SK-N-SH (cell line): Measurements from ENCODE around the gene NDUFS8. TPM values are rescaled to one million over a fixed set of nuclear protein-coding genes. Genes with fewer than 3 reads are reported as not detected.

Experiments used
- CTCF ChIA-PET: fragments of 300-600, 350-600 bp; formaldehyde crosslinking; extraction: SDS; loops from one replicate; lab custom pipeline; 2021; lab: Yijun Ruan, JAX
- POLR2A ChIA-PET: fragments of 350-600 bp; sonication (Branson Sonifier 250); formaldehyde crosslinking; extraction: SDS; loops from one replicate; lab custom pipeline; 2020; ENCODE audit warnings: antibody characterized with exemption, inconsistent platforms; lab: Yijun Ruan, JAX
- DNase-seq: peaks from one replicate; pipeline ENCODE4 v3.0.0; 2012
- H2AFZ ChIP-seq: fragments of 200-600 bp; sonication (generic); 2 replicates; pipeline ENCODE4 v1.8.1; 2016; ENCODE audit warnings: antibody characterized with exemption, mild to moderate bottlenecking, low read depth
- H3F3A ChIP-seq: fragments of 200-600 bp; sonication (generic); replicated peaks from 2 replicates; pipeline ENCODE3; 2016; ENCODE audit warnings: antibody characterized with exemption, mild to moderate bottlenecking; ENCODE audit not compliant: insufficient read depth
- H3K27ac ChIP-seq, 2 experiments: fragments of 200-500 bp in 1 of 2; fragments of 200-600 bp in 1 of 2; sonication (Bioruptor generic) in 1 of 2; sonication (generic), shearing (Covaris generic) in 1 of 2; 2 replicates each; pipeline versions ENCODE4 v1.5.1 to v1.6.1; 2014 to 2016; ENCODE audit warnings: low read depth in 2 of 2, inconsistent platforms in 1 of 2, low read length in 1 of 2, mild to moderate bottlenecking in 1 of 2, mixed read lengths in 1 of 2
- H3K27me3 ChIP-seq: fragments of 200-600 bp; sonication (generic), shearing (Covaris generic); 2 replicates; pipeline ENCODE4 v1.6.1; 2016; ENCODE audit warnings: mixed run types; ENCODE audit not compliant: insufficient read depth
- H3K36me3 ChIP-seq, 2 experiments: fragments of 200-500 bp in 1 of 2; fragments of 200-600 bp in 1 of 2; sonication (Bioruptor generic) in 1 of 2; sonication (generic) in 1 of 2; replicated peaks in 1 of 2; 2 replicates each; pipeline versions ENCODE3 to v1.5.1; 2014 to 2016; ENCODE audit warnings: low read length in 1 of 2, mild to moderate bottlenecking in 1 of 2; ENCODE audit not compliant: insufficient read depth in 2 of 2, control insufficient read depth in 1 of 2
- H3K4me1 ChIP-seq, 2 experiments: fragments of 200-500 bp in 1 of 2; fragments of 200-600 bp in 1 of 2; sonication (Bioruptor generic) in 1 of 2; sonication (generic), shearing (Covaris generic) in 1 of 2; 2 replicates each; pipeline versions ENCODE4 v1.5.1 to v1.6.1; 2014 to 2016; ENCODE audit warnings: low read depth in 1 of 2, low read length in 1 of 2, mixed run types in 1 of 2; ENCODE audit not compliant: insufficient read depth in 2 of 2, control insufficient read depth in 1 of 2
- H3K4me2 ChIP-seq: fragments of 200-600 bp; sonication (generic), shearing (Covaris generic); 2 replicates; pipeline ENCODE4 v1.6.1; 2017; ENCODE audit warnings: mixed run types
- H3K4me3 ChIP-seq, 2 experiments: fragments of 200-500 bp in 1 of 2; fragments of 200-600 bp in 1 of 2; sonication (Bioruptor generic) in 1 of 2; sonication (generic), shearing (Covaris generic) in 1 of 2; 2 replicates each; pipeline versions ENCODE4 v1.5.1 to v1.8.1; 2014 to 2016; ENCODE audit warnings: low read depth in 2 of 2, inconsistent platforms in 1 of 2, low read length in 1 of 2, mild to moderate bottlenecking in 1 of 2, mixed read lengths in 1 of 2, moderate library complexity in 1 of 2
- H3K79me2 ChIP-seq: fragments of 200-600 bp; sonication (generic); 2 replicates; pipeline ENCODE4 v1.8.1; 2017; ENCODE audit warnings: mild to moderate bottlenecking; ENCODE audit not compliant: insufficient read depth
- H3K9ac ChIP-seq: fragments of 200-600 bp; sonication (generic); 2 replicates; pipeline ENCODE4 v1.6.1; 2017; ENCODE audit warnings: mixed run types
- H3K9me2 ChIP-seq: fragments of 200-600 bp; sonication (generic); 2 replicates; pipeline ENCODE4 v1.6.1; 2017; ENCODE audit warnings: mixed run types
- H3K9me3 ChIP-seq: fragments of 200-600 bp; sonication (generic); 2 replicates; pipeline ENCODE4 v1.6.1; 2017; ENCODE audit warnings: mixed run types, mild to moderate bottlenecking, moderate library complexity
- H4K20me1 ChIP-seq: fragments of 200-600 bp; sonication (generic); 2 replicates; pipeline ENCODE4 v1.6.1; 2017; ENCODE audit warnings: mild to moderate bottlenecking, mixed run types; ENCODE audit not compliant: insufficient read depth
- CTCF ChIP-seq: fragments of 200-600 bp; sonication (generic); IDR thresholded peaks from 2 replicates; pipeline ENCODE4 v1.6.1; 2017; ENCODE audit warnings: antibody characterized with exemption, mild to moderate bottlenecking, moderate library complexity
- ELF1 ChIP-seq: IDR thresholded peaks from 2 replicates; pipeline ENCODE4 v1.4.0; 2012
- EP300 ChIP-seq, 2 experiments: IDR thresholded peaks; 2 replicates each; pipeline versions ENCODE4 v1.4.0 to v1.6.1; 2012; ENCODE audit warnings: borderline replicate concordance in 1 of 2, low read depth in 1 of 2, low read length in 1 of 2
- EZH2phosphoT487 ChIP-seq: fragments of 200-600 bp; sonication (generic); IDR thresholded peaks from 2 replicates; pipeline ENCODE4 v1.6.1; 2017; ENCODE audit warnings: low read depth, mixed run types, mild to moderate bottlenecking, antibody characterized with exemption, moderate library complexity, borderline replicate concordance
- FOXM1 ChIP-seq: IDR thresholded peaks from 2 replicates; pipeline ENCODE4 v1.4.0; 2012; ENCODE audit warnings: low read depth, mild to moderate bottlenecking
- MEF2A ChIP-seq: IDR thresholded peaks from 2 replicates; pipeline ENCODE4 v1.4.0; 2012; ENCODE audit warnings: low read depth, borderline replicate concordance
- NFIC ChIP-seq: IDR thresholded peaks from 2 replicates; pipeline ENCODE4 v1.4.0; 2012; ENCODE audit warnings: borderline replicate concordance
- PBX3 ChIP-seq: IDR thresholded peaks from 2 replicates; pipeline ENCODE4; 2012
- POLR2AphosphoS5 ChIP-seq: IDR thresholded peaks from 2 replicates; pipeline ENCODE4 v1.6.1; 2012; ENCODE audit warnings: low read depth, low read length
- RAD21 ChIP-seq: IDR thresholded peaks from 2 replicates; pipeline ENCODE4 v1.6.1; 2012; ENCODE audit warnings: mild to moderate bottlenecking, low read length
- RXRA ChIP-seq: IDR thresholded peaks from 2 replicates; pipeline ENCODE4 v1.4.0; 2012; ENCODE audit warnings: low read depth, mild to moderate bottlenecking, borderline replicate concordance
- SIN3A ChIP-seq: IDR thresholded peaks from 2 replicates; pipeline ENCODE4 v1.6.1; 2012; ENCODE audit warnings: low read depth, mild to moderate bottlenecking, low read length, moderate library complexity, borderline replicate concordance
- SMC3 ChIP-seq: IDR thresholded peaks from 2 replicates; pipeline ENCODE4 v1.6.1; 2012; ENCODE audit warnings: low read depth, low read length, improper control_type of control experiment
- TAF1 ChIP-seq: IDR thresholded peaks from 2 replicates; pipeline ENCODE4 v1.6.1; 2012; ENCODE audit warnings: low read depth, mild to moderate bottlenecking, low read length, moderate library complexity, borderline replicate concordance
- TCF12 ChIP-seq: IDR thresholded peaks from 2 replicates; pipeline ENCODE4 v1.4.0; 2012
- TEAD4 ChIP-seq: IDR thresholded peaks from 2 replicates; pipeline ENCODE4 v1.4.0; 2012; ENCODE audit warnings: mild to moderate bottlenecking, borderline replicate concordance; ENCODE audit not compliant: insufficient read depth
- USF1 ChIP-seq: IDR thresholded peaks from 2 replicates; pipeline ENCODE4 v1.4.0; 2012; ENCODE audit warnings: low read depth, borderline replicate concordance
- USF2 ChIP-seq: fragments of 150-350 bp; IDR thresholded peaks from 2 replicates; pipeline ENCODE4 v1.6.1; 2017; ENCODE audit warnings: antibody characterized with exemption, low read length, low read depth, borderline replicate concordance
- YY1 ChIP-seq: IDR thresholded peaks from 2 replicates; pipeline ENCODE4 v1.4.0; 2012; ENCODE audit warnings: low read depth, mild to moderate bottlenecking
- ZBTB33 ChIP-seq: IDR thresholded peaks from 2 replicates; pipeline ENCODE4 v1.4.0; 2012; ENCODE audit warnings: low read depth, borderline replicate concordance
- WGBS: methylation state at CpG from one replicate; pipeline ENCODE4 v1.1.6; 2017; ENCODE audit warnings: low lambda C conversion rate; 5-methylcytosine and 5-hydroxymethylcytosine counted together
- polyA plus RNA-seq, 3 experiments: library from polyadenylated mRNA; depleted of rRNA; stranded (reverse); fragments of >200 nt; gene quantifications; 2 replicates each; pipeline ENCODE4 v1.2.3, GENCODE V29; 2012

The NDUFS8 gene
- polyA plus RNA-seq, 1 of the 3 experiments (the other 2 are of a cell fraction), result 123 TPM

GRCh38 chr11:68066742-68067141 is 36.3 kb downstream of the NDUFS8 start:
- no peak for DNase-seq
- TF ChIP-seq PBX3, result no peak
- no peak for TF ChIP-seq TCF12
- TF ChIP-seq EZH2phosphoT487, result no peak
- no peak for TF ChIP-seq RXRA
- no peak for TF ChIP-seq SIN3A
- no peak for TF ChIP-seq EP300 (IDR thresholded peaks at IDR 0.05; ENCODE audit: borderline replicate concordance in 1 of 2, low read depth in 1 of 2, low read length in 1 of 2)
- no peak for TF ChIP-seq YY1
- no peak for TF ChIP-seq RAD21
- TF ChIP-seq TAF1, result no peak
- TF ChIP-seq ELF1, result no peak
- no peak for TF ChIP-seq ZBTB33
- no peak for TF ChIP-seq CTCF
- TF ChIP-seq USF1, result no peak
- TF ChIP-seq POLR2AphosphoS5, result no peak
- TF ChIP-seq FOXM1, result no peak
- no peak for TF ChIP-seq SMC3
- no peak for TF ChIP-seq MEF2A
- no peak for TF ChIP-seq USF2
- TF ChIP-seq NFIC, result no peak
- no peak for TF ChIP-seq TEAD4
- TF ChIP-seq, all 33 proteins: peak for 0
- peaks cover 32 to 44% of the 10 kb centered on the region in 2 experiments for H3K36me3 ChIP-seq
- H3K4me3 ChIP-seq, result no peak overlapping the region
- no CpG with 5 or more reads among the region's 3 CpGs for WGBS
- no peak overlapping the region for H3K4me2 ChIP-seq
- H3K27ac ChIP-seq, result no peak overlapping the region
- H3K4me1 ChIP-seq, result no peaks in the 10 kb centered on the region
- no peaks in the 10 kb centered on the region for H3K9me2 ChIP-seq
- no peaks in the 10 kb centered on the region for H3K9me3 ChIP-seq
- H4K20me1 ChIP-seq, result no peaks in the 10 kb centered on the region
- H2AFZ ChIP-seq, result no peak overlapping the region
- no peaks in the 10 kb centered on the region for H3K27me3 ChIP-seq
- ChIA-PET POLR2A (no interaction called here), CTCF (no interaction called here)
- no peak overlapping the region for H3K9ac ChIP-seq
- H3F3A ChIP-seq, result no peaks in the 10 kb centered on the region
- no peaks in the 10 kb centered on the region for H3K79me2 ChIP-seq
